HG02588 (cell line): ENCODE measurements around the gene HMGCLL1.

ENCODE experiments used
- ATAC-seq: cut with Tn5 transposase; IDR thresholded peaks from one replicate; pipeline ENCODE4 v1.9.1; 2021; ENCODE audit warnings: mild to moderate bottlenecking, moderate library complexity; ENCODE audit not compliant: unreplicated experiment

The HMGCLL1 gene

DNA sequence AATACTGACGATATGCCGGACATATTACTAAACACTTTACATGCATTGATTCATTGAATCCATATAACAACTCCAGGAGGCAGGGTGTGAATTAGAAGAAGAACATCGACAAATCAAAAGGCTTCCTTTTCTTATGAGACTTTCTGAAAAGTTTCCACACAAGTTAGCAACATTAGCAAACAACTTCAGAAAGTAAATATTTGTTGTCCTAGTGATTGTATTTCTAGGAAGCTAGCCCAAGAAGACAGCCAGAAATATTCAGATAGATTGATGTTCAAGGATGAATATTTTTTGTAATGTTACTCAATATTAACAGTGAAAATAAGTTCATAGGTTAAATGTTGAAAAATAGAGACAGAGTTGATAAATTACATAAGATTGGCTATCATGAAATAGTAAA, 131.1 kb downstream of the HMGCLL1 start:
- no peak for ATAC-seq

DNA sequence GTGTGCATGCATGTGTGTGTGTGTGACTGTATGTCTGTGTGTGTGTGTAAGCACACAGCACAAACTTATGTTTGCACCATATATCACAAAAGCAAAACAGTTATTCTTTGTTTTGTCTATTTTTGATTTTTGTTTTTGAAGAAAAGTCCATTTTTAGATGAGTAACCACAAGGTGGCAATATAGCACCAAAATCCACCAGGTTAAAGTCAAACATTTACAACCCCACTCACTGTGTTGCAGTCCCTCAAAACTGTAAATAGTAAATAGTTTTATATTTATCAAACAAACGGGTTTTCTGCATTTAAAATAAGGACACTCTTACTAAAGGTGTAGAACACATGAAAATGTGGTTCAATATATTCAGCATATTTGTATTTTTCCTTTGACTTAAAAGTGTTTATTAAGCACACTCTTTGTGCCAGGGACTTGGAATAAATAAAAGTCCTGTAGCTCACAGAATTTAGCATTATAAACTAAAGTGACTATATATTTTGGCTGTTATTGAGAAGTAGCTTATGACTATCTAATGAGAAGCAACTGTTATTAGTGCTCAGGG, 133.3 kb downstream of the HMGCLL1 start:
- no peak for ATAC-seq

GRCh38 chr6:55443238-55444134, 135.5 kb downstream of the HMGCLL1 start:
- no peak for ATAC-seq

- ATAC-seq, result no peak
These were observed 140.8 kb downstream of the HMGCLL1 start for GRCh38 chr6:55438203-55438602.

- no peak for ATAC-seq
These were observed 141.9 kb downstream of the HMGCLL1 start for GRCh38 chr6:55437141-55437540.

- ATAC-seq, result no peak
These were observed 145.4 kb downstream of the HMGCLL1 start for GRCh38 chr6:55433446-55434130.

DNA sequence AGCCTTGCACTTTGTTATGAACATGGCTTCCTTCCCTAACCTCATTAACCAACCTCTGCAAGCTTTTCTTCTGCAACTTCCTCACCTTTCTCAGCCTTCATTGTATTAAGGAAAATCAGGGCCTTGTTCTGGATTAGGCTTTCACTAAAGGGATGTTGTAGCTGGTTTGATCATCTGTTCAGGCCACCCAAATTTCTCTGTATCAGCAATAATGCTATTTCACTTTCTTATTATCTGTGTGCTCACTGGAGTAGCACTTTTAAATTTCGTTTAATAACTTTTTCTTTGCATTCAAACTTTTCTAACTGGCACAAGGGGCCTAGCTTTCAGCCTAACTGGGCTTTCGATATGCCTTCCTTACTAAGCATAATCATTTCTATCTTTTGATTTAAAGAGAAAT, 155.1 kb downstream of the HMGCLL1 start:
- ATAC-seq, result no peak

GRCh38 chr6:55410674-55411073, 168.3 kb downstream of the HMGCLL1 start:
- ATAC-seq, result no peak

DNA sequence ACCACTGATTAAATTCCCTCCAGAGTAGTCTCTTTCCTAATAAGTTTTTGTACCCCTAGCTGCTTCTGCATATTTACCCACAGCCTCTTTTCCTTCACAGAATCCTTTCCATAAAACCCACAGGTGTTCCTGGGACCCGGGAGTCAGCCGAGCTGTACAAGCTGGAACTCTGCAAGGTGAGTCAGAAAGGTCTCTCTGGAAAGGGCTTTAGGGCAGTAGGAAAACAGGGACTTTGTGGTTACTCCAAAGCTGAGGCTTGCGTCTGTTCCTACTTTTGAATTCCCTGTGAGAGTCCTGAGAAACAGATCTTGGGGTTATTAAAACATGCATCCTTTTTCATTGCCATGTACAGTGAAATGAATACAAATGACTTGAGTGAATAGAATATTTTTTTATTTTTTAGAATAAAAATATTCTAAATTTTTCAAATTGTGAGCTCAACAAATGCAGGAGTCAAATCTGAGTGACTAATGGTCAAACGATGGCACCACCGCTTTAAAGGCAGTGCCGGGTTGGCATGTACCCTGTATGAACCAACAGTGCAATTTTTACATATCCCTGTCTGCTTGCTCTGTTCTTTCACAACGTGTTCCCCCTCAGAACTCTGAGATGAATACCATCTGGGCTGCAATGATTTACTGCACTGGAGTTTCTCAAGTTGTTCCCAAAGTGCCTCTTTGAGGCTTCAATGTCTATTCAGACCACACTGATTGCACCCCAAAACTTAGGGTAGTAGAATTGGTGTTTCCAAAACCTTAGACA, 173.3 kb downstream of the HMGCLL1 start:
- ATAC-seq, result no peak

DNA sequence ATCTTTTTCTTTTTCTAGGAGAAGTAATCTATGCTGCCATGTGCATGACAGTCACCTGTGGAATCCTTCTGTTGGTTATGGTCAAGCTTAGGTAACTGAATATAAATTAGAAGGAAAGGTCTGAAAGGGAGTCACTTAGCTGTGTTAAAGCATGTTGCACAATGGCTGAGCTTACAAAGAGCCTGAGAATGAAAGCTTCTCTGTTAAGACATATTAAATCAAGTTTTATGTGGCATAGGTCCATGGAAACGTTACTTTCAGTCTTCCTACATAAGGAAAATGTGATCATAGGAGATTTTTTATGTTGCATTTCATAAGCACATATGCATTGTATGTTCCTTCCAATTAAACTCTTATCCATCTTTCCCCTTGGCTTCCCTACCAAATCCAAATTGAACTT, 179.6 kb downstream of the HMGCLL1 start:
- ATAC-seq, result no peak

GRCh38 chr6:55397986-55398385, 181.0 kb downstream of the HMGCLL1 start:
- no peak for ATAC-seq

GRCh38 chr6:55395871-55396270, 183.1 kb downstream of the HMGCLL1 start:
- no peak for ATAC-seq

DNA sequence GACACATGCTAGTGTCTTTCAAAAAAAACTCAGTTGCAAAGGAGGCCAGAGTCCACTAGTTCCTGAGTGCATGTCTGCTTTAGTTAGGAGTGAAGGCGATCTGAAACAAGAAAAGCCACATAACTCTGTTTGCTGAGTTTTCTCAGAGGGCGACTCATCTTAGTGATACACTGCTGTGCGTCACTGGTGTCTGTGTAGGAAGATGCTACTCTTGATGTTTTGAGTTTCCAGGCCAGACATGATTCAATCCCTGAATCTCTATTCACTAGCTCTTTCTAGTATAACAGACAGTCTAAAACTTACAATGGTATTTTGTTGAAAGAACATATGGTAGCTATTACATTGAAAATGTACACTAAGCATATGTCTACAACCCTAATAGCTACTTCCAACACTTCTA, 190.8 kb downstream of the HMGCLL1 start:
- no peak for ATAC-seq
